OCI-LY3 (cell line): ENCODE measurements around the gene GSTM2.
"Not testable (repeated sequence)": the region's sequence is repeated elsewhere in the genome, so short reads cannot be mapped to it uniquely, and the experiment has no call there.

Source experiments
- H2AFZ ChIP-seq: fragments of 200-600, 300-600 bp; shearing (Covaris generic); 2 replicates; pipeline ENCODE4 v1.6.0; 2014; ENCODE audit warnings: antibody characterized with exemption, low read depth, low read length
- H3K27ac ChIP-seq: fragments of 200-600, 300-600 bp; sonication (generic); 2 replicates; pipeline ENCODE4 v1.5.1; 2014; ENCODE audit warnings: mild to moderate bottlenecking, low read length, moderate library complexity, mixed read lengths
- H3K27me3 ChIP-seq: fragments of 200-600, 300-600 bp; sonication (generic); 2 replicates; pipeline ENCODE4 v1.6.1; 2014; ENCODE audit warnings: low read depth, low read length, mixed read lengths
- H3K36me3 ChIP-seq: fragments of 200-600, 300-600 bp; sonication (generic); replicated peaks from 2 replicates; pipeline ENCODE3; 2014; ENCODE audit warnings: low read depth, low read length, mixed read lengths
- H3K4me1 ChIP-seq: fragments of 300-600, 200-600 bp; sonication (generic); 2 replicates; pipeline ENCODE4 v1.6.1; 2014; ENCODE audit warnings: low read length, mixed read lengths
- H3K4me2 ChIP-seq: fragments of 200-600, 300-600 bp; sonication (generic); 2 replicates; pipeline ENCODE4 v1.6.1; 2014; ENCODE audit warnings: low read length, mixed read lengths
- H3K4me3 ChIP-seq: fragments of 300-600, 200-600 bp; sonication (generic); 2 replicates; pipeline ENCODE4 v1.5.1; 2014; ENCODE audit warnings: antibody characterized with exemption, mild to moderate bottlenecking, low read length, moderate library complexity
- H3K79me2 ChIP-seq: fragments of 300-600, 200-600 bp; shearing (Covaris generic); 2 replicates; pipeline ENCODE4 v1.6.1; 2014; ENCODE audit warnings: mild to moderate bottlenecking, low read length, mixed read lengths
- H3K9ac ChIP-seq: fragments of 300-600, 200-600 bp; shearing (Covaris generic); 2 replicates; pipeline ENCODE4 v1.6.0; 2014; ENCODE audit warnings: mild to moderate bottlenecking, low read length, moderate library complexity
- H3K9me3 ChIP-seq: fragments of 200-600, 300-600 bp; shearing (Covaris generic); 2 replicates; pipeline ENCODE4 v1.6.1; 2014; ENCODE audit warnings: low read length, mixed read lengths; ENCODE audit not compliant: insufficient read depth
- H4K20me1 ChIP-seq: fragments of 200-600, 300-600 bp; sonication (generic); 2 replicates; pipeline ENCODE4 v1.6.1; 2016; ENCODE audit warnings: low read length, mixed read lengths; ENCODE audit not compliant: insufficient read depth
- CTCF ChIP-seq: fragments of 200-600, 300-600 bp; sonication (generic); IDR thresholded peaks from 2 replicates; pipeline ENCODE4 v1.5.1; 2014; ENCODE audit warnings: antibody characterized with exemption, low read length, low read depth
- EZH2phosphoT487 ChIP-seq: fragments of 200-600 bp; shearing (Covaris generic); IDR thresholded peaks from 2 replicates; pipeline ENCODE4 v1.6.1; 2018; ENCODE audit warnings: antibody characterized with exemption, mixed run types, low read depth

Gene GSTM2

GRCh38 chr1:109658533-109659042, 9.3 kb upstream of the GSTM2 start:
- no peaks in the 10 kb centered on the region for H3K79me2 ChIP-seq
- no peaks in the 10 kb centered on the region for H3K36me3 ChIP-seq
- H3K27ac ChIP-seq = no peak overlapping the region
- no peak overlapping the region for H3K4me3 ChIP-seq
- no peak overlapping the region for H2AFZ ChIP-seq
- H3K27me3 ChIP-seq = no peaks in the 10 kb centered on the region
- peaks cover 10% of the 10 kb centered on the region for H3K4me1 ChIP-seq
- TF ChIP-seq EZH2phosphoT487 = no peak
- no peaks in the 10 kb centered on the region for H3K9me3 ChIP-seq
- H3K4me2 ChIP-seq = no peak overlapping the region
- no peaks in the 10 kb centered on the region for H4K20me1 ChIP-seq
- H3K9ac ChIP-seq = no peak overlapping the region

DNA sequence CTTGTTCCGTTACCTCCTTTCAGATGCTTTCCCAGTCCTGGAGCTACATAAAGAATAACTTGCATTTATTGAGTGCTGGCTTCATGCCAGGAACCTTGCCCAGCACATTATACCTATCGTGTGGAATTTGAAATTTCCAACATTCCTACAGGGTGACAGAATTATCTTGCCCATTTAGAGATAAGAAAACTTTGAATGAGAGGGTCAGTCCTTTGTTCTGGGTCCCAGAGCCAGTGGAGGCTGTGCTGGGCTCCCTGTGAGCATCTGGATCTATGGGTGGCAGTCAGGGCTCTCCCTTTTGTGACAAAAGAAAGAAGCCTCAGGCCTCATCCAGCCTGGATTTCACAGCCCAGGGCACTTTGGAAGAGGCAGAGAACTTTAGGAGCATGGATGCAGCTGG, 8.7 kb upstream of the GSTM2 start:
- Histone ChIP-seq H3K4me1 (peaks cover 15% of the 10 kb centered on the region), H3K79me2 (no peaks in the 10 kb centered on the region), H3K9ac (no peak overlapping the region), H2AFZ (no peak overlapping the region), H4K20me1 (no peaks in the 10 kb centered on the region), H3K4me2 (no peak overlapping the region), H3K36me3 (no peaks in the 10 kb centered on the region), H3K9me3 (no peaks in the 10 kb centered on the region), H3K27me3 (no peaks in the 10 kb centered on the region), H3K4me3 (no peak overlapping the region), H3K27ac (no peak overlapping the region)
- TF ChIP-seq CTCF = no peak
- TF ChIP-seq EZH2phosphoT487 = no peak

- Histone ChIP-seq H4K20me1 (no peaks in the 10 kb centered on the region), H3K27me3 (no peaks in the 10 kb centered on the region), H3K36me3 (no peaks in the 10 kb centered on the region), H3K79me2 (no peaks in the 10 kb centered on the region), H3K27ac (no peak overlapping the region), H3K9me3 (no peaks in the 10 kb centered on the region), H3K9ac (no peak overlapping the region), H3K4me1 (peaks cover 11% of the 10 kb centered on the region), H3K4me3 (no peak overlapping the region), H2AFZ (no peak overlapping the region), H3K4me2 (no peak overlapping the region)
- no peak for TF ChIP-seq CTCF
- TF ChIP-seq EZH2phosphoT487 = no peak
Measured at GRCh38 chr1:109659997-109660690, 7.7 kb upstream of the GSTM2 start.

GRCh38 chr1:109660691-109661026, 7.2 kb upstream of the GSTM2 start:
- H3K4me1 ChIP-seq, H3K27me3 ChIP-seq, H4K20me1 ChIP-seq, H3K4me3 ChIP-seq, H3K9ac ChIP-seq, H3K9me3 ChIP-seq, H3K27ac ChIP-seq, H3K36me3 ChIP-seq, H2AFZ ChIP-seq, H3K79me2 ChIP-seq, H3K4me2 ChIP-seq: not testable (repeated sequence)

DNA sequence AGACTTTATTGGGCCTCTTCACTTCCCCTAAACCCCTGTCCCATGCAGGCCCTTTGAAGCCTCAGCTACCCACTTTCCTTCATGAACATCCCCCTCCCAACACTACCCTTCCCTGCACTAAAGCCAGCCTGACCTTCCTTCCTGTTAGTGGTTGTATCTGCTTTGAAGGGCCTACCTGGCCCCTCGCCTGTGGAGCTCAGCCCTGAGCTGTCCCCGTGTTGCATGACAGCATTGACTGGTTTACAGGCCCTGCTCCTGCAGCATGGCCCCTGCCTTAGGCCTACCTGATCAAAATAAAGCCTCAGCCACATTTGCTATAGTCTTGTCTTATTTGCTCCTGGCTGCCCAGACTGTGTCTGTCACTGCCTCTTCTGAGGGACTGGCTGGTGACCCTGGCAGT, 6.5 kb upstream of the GSTM2 start:
- no peak for TF ChIP-seq CTCF
- TF ChIP-seq EZH2phosphoT487 = no peak
- Histone ChIP-seq H4K20me1 (no peaks in the 10 kb centered on the region), H2AFZ (no peak overlapping the region), H3K27me3 (no peaks in the 10 kb centered on the region), H3K79me2 (no peaks in the 10 kb centered on the region), H3K4me3 (no peak overlapping the region), H3K27ac (no peak overlapping the region), H3K4me1 (peaks cover 10% of the 10 kb centered on the region), H3K36me3 (no peaks in the 10 kb centered on the region), H3K9me3 (no peaks in the 10 kb centered on the region), H3K4me2 (no peak overlapping the region), H3K9ac (no peak overlapping the region)
